Peyer's patch (tissue), 4 donors: ENCODE data around the gene LIMA1. TPM values are rescaled to one million over a fixed set of nuclear protein-coding genes. Genes with fewer than 3 reads are reported as not detected.

Experiments used
- DNase-seq, 3 donors: peaks; one replicate each; pipeline ENCODE4 v3.0.0-alpha.2; 2017 to 2019
- H3K27ac ChIP-seq, 4 donors: fragments of 200-600 bp; sonication (generic); one replicate each; pipeline ENCODE4 v1.5.1; 2016 to 2019
- H3K27me3 ChIP-seq, 2 donors: fragments of 200-600 bp; sonication (generic); one replicate each; pipeline ENCODE4 v1.5.1; 2019
- H3K36me3 ChIP-seq, 3 donors: fragments of 200-600 bp; sonication (generic); one replicate each; pipeline ENCODE4 v1.5.1; 2016 to 2019
- H3K4me1 ChIP-seq, 4 donors: fragments of 200-600 bp; sonication (generic); one replicate each; pipeline ENCODE4 v1.5.1; 2016 to 2019
- H3K4me3 ChIP-seq, 4 donors: fragments of 200-600 bp; sonication (generic); 1 replicate in 3 of 4; 2 replicates in 1 of 4; pipeline ENCODE4 v1.5.1; 2016 to 2019; ENCODE audit warnings: mild to moderate bottlenecking in 1 of 4
- H3K9me3 ChIP-seq, 4 donors: fragments of 200-600 bp; sonication (generic); one replicate each; pipeline ENCODE4 v1.5.1; 2016 to 2019; ENCODE audit warnings: mild to moderate bottlenecking in 1 of 4
- POLR2A ChIP-seq, 2 donors: fragments of 450-650 bp; IDR thresholded peaks; one replicate each; pipeline ENCODE4 v1.5.1; 2017; ENCODE audit warnings: antibody characterized with exemption in 2 of 2, mild to moderate bottlenecking in 2 of 2, moderate library complexity in 2 of 2
- total RNA-seq, 4 donors: library from RNA; depleted of rRNA; stranded (reverse); fragments of >200 nt; gene quantifications; one replicate each; pipeline ENCODE4 v1.1.0, GENCODE V29; 2016
- TF ChIP-seq, protein P1 (sequence below), 6 experiments: fragments of 450-650 bp in 4 of 6; fragments of 200-600 bp in 2 of 6; sonication (generic) in 1 of 6; IDR thresholded peaks; one replicate each; pipeline ENCODE4 v1.5.1; 2017 to 2019; ENCODE audit warnings: antibody characterized with exemption in 6 of 6, mild to moderate bottlenecking in 3 of 6, moderate library complexity in 1 of 6

The LIMA1 gene
- total RNA-seq, 4 donors from 2014 or later: 253 to 280 (median 274) TPM

DNA sequence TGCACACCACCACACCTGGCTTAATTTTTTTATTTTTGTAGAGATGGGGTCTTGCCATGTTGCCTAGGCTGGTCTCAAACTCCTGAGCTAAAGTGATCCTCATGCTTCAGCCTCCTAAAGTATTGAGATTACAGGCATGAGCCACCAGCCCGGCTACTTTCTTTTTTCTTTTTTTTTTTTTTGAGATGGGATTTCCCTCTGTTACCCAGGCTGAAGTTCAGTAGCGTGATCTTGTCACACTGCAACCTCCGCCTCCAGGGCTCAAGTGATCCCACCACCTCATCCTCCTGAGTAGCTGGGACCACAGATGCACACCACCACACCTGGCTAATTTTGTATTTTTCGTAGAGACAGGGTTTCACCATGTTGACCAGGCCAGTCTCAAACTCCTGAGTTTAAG is 51.1 kb downstream of the LIMA1 start:
- Histone ChIP-seq H3K4me1 (no peaks in the 10 kb centered on the region), H3K27me3 (no peaks in the 10 kb centered on the region), H3K27ac (no peak overlapping the region), H3K4me3 (no peak overlapping the region), H3K9me3 (no peaks in the 10 kb centered on the region), H3K36me3 (peaks cover 0 to 36% (median 0%) of the 10 kb centered on the region in 3 donors)
- no peak for DNase-seq
- no peak for TF ChIP-seq POLR2A (IDR thresholded peaks at IDR 0.05)
- TF ChIP-seq, protein P1, sequence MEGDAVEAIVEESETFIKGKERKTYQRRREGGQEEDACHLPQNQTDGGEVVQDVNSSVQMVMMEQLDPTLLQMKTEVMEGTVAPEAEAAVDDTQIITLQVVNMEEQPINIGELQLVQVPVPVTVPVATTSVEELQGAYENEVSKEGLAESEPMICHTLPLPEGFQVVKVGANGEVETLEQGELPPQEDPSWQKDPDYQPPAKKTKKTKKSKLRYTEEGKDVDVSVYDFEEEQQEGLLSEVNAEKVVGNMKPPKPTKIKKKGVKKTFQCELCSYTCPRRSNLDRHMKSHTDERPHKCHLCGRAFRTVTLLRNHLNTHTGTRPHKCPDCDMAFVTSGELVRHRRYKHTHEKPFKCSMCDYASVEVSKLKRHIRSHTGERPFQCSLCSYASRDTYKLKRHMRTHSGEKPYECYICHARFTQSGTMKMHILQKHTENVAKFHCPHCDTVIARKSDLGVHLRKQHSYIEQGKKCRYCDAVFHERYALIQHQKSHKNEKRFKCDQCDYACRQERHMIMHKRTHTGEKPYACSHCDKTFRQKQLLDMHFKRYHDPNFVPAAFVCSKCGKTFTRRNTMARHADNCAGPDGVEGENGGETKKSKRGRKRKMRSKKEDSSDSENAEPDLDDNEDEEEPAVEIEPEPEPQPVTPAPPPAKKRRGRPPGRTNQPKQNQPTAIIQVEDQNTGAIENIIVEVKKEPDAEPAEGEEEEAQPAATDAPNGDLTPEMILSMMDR (IDR thresholded peaks at IDR 0.05): no peak

DNA sequence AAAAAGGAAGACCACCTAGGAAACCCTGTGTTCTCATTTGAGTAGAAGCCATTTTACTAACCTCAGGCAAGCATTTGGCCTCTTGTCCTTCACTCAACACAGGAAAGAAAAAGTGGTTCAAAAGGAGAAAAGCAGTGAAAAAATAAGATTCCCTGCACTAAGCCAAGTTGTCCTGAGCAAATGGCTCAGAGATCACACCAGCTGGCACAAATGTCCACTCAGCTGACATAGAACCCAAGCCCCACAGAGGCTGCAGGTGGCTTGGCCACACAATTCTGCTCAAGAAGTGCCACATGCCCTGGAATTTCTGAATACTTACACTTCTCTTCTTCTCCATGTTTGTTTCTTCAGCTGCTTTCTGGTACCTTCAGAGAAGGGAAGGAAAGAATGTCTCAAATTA is 52.0 kb downstream of the LIMA1 start:
- DNase-seq: no peak
- no peaks in the 10 kb centered on the region for H3K27me3 ChIP-seq
- no peak overlapping the region for H3K27ac ChIP-seq
- no peaks in the 10 kb centered on the region for H3K9me3 ChIP-seq
- H3K36me3 ChIP-seq: peaks cover 0 to 29% (median 0%) of the 10 kb centered on the region in 3 donors
- H3K4me1 ChIP-seq: no peaks in the 10 kb centered on the region
- no peak for TF ChIP-seq POLR2A (IDR thresholded peaks at IDR 0.05)
- TF ChIP-seq, protein P1 (IDR thresholded peaks at IDR 0.05): no peak
- no peak overlapping the region for H3K4me3 ChIP-seq

DNA sequence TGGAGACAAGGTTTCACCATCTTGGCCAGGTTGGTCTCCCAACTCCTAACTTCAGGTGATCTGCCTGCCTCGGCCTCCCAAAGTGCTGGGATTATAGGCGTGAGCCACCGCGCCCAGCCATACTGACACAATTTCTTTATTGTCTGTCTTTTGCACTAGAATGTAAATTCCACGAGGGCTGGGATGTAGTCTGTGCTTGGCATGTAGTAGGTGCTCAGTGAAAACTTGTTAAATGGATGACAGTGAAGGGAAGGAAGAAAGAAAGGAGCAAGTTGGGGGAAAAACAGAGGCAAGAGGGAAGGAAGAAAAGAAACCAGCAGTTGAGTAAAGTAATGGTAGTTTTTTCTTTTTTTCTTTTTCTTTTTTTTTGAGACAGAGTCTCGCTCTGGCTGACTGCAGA is 53.1 kb downstream of the LIMA1 start:
- H3K9me3 ChIP-seq: no peaks in the 10 kb centered on the region
- no peaks in the 10 kb centered on the region for H3K27me3 ChIP-seq
- no peak for DNase-seq
- TF ChIP-seq, protein P1 (IDR thresholded peaks at IDR 0.05): no peak
- TF ChIP-seq POLR2A (IDR thresholded peaks at IDR 0.05): no peak
- no peak overlapping the region for H3K4me3 ChIP-seq
- H3K36me3 ChIP-seq: peaks cover 0 to 26% (median 0%) of the 10 kb centered on the region in 3 donors
- H3K4me1 ChIP-seq: no peaks in the 10 kb centered on the region
- no peak overlapping the region for H3K27ac ChIP-seq

DNA sequence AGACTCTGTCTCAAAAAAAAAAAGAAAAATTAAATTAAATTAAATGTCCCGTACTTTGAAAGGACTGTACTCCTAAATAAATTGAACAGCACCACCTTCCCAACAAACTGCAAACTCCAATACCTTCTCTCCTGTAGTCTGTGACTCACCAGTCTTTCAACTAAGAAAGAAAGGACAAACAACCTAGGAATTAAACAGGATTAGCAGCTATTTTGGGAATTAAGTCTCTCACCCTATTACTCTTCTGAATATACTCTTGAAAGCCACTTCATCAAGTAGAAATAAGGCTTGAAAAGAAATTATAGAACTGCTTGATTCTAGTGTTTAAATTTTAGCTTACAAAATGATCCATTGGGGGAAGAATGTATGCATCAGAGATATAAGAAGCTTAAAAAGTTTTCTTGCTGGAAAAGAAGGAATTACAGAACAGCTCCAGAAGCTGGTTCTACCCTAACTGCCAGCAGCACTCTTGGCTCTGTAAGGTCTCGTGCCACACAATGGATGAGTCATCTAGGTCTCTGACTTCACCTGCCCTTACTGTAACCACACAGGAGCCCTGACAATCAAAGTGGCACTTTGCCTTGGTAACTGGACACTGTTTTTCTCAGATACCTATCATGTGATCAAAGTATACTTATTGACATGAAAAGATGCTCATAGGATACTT is 59.2 kb downstream of the LIMA1 start:
- peak overlapping the region in 1 of 4 donors; percentile 76 for H3K27ac ChIP-seq
- peak in 1 of 3 donors; percentile 67 for DNase-seq
- no peak for TF ChIP-seq POLR2A (IDR thresholded peaks at IDR 0.05)
- TF ChIP-seq, protein P1 (IDR thresholded peaks at IDR 0.05): no peak
- no peak overlapping the region for H3K4me3 ChIP-seq
- no peaks in the 10 kb centered on the region for H3K9me3 ChIP-seq
- no peaks in the 10 kb centered on the region for H3K27me3 ChIP-seq
- peaks cover 0 to 15% (median 0%) of the 10 kb centered on the region in 3 donors for H3K36me3 ChIP-seq
- peaks cover 0 to 8% (median 3%) of the 10 kb centered on the region in 4 donors for H3K4me1 ChIP-seq

DNA sequence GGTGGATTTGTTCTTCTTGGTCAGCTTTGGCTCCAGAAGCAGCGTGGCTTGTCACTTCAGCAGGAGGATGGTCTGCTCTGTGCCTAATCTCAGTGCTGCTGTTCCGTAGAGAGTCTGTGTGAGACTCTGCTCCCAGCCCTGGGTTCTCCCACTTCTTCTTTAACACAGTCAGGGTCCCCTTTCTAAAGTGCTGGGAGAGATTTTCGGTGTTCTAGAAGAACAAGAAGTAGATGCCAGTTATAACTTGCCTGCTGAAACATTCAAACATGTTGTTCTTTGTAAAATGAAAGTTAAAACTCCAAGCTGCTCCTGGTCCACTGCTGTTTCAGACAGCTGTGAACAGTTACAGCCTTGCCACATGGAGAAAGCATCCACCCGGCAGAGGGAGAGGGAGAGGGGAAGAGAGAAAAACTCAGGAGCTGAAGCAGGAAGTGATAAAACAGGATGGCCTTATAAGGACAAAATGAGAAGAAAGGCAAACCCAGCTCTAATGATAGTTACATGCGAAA is 61.0 kb downstream of the LIMA1 start:
- Histone ChIP-seq H3K36me3 (peaks cover 0 to 15% (median 0%) of the 10 kb centered on the region in 3 donors), H3K27ac (peak overlapping the region; percentile 71 to 79 (median 74)), H3K4me3 (peak overlapping the region; percentile 29 to 48 (median 40)), H3K4me1 (peaks cover 0 to 8% (median 3%) of the 10 kb centered on the region in 4 donors), H3K27me3 (no peaks in the 10 kb centered on the region), H3K9me3 (no peaks in the 10 kb centered on the region)
- DNase-seq: peak in 2 of 3 donors; percentile 34 to 58
- TF ChIP-seq, protein P1 (IDR thresholded peaks at IDR 0.05): peak in 2 of 6 experiments; percentile 27 to 30
- TF ChIP-seq POLR2A (IDR thresholded peaks at IDR 0.05): no peak
